HepG2 (cell line): ENCODE measurements around the gene C1orf21. TPM values are rescaled to one million over a fixed set of nuclear protein-coding genes. Genes with fewer than 3 reads are reported as not detected.

Experiments
- DMAP1 ChIP-seq: IDR thresholded peaks from 2 replicates; pipeline ENCODE4 v1.6.1; 2016
- IRF2 ChIP-seq: IDR thresholded peaks from 2 replicates; pipeline ENCODE4 v1.6.1; 2018; ENCODE audit warnings: missing genetic modification reagents, missing compliant biosample characterization
- ISL2 ChIP-seq: sonication (generic); formaldehyde crosslinking; IDR thresholded peaks from 2 replicates; pipeline ENCODE4 v1.5.0; 2020; ENCODE audit warnings: missing genetic modification reagents
- JARID2 ChIP-seq: sonication (generic); formaldehyde crosslinking; IDR thresholded peaks from 2 replicates; pipeline ENCODE4 v1.8.1; 2023; ENCODE audit warnings: missing genetic modification reagents, inconsistent platforms; ENCODE audit not compliant: insufficient replicate concordance
- KLF9 ChIP-seq: IDR thresholded peaks from 2 replicates; pipeline ENCODE4 v1.6.1; 2016; ENCODE audit warnings: low read depth
- NR1H2 ChIP-seq: sonication (generic); formaldehyde crosslinking; IDR thresholded peaks from 2 replicates; pipeline ENCODE4 v1.8.1; 2022; ENCODE audit warnings: low read depth, missing genetic modification reagents, borderline replicate concordance
- PITX1 ChIP-seq: sonication (generic); formaldehyde crosslinking; IDR thresholded peaks from 2 replicates; pipeline ENCODE4 v1.5.1; 2020; ENCODE audit warnings: mild to moderate bottlenecking, missing genetic modification reagents
- POGK ChIP-seq: sonication (generic); formaldehyde crosslinking; conservative IDR thresholded peaks from 2 replicates; pipeline ENCODE4 v1.8.0; 2022; ENCODE audit warnings: mild to moderate bottlenecking, moderate library complexity, missing genetic modification reagents
- RAD21 ChIP-seq: fragments of 450-650 bp; formaldehyde crosslinking; IDR thresholded peaks from 2 replicates; pipeline ENCODE4 v1.5.0; 2020; ENCODE audit warnings: mild to moderate bottlenecking
- RORA ChIP-seq: sonication (generic); formaldehyde crosslinking; IDR thresholded peaks from 2 replicates; pipeline ENCODE4 v1.5.0; 2020; ENCODE audit warnings: mild to moderate bottlenecking, missing genetic modification reagents, moderate library complexity
- SIN3B ChIP-seq: fragments of 150-350 bp; IDR thresholded peaks from 2 replicates; pipeline ENCODE4 v1.6.1; 2014; ENCODE audit warnings: low read length
- SIX1 ChIP-seq: sonication (generic); formaldehyde crosslinking; IDR thresholded peaks from 2 replicates; pipeline ENCODE4 v1.4.0; 2020; ENCODE audit warnings: missing genetic modification reagents, borderline replicate concordance
- TOPORS ChIP-seq: sonication (generic); formaldehyde crosslinking; IDR thresholded peaks from 2 replicates; pipeline ENCODE4 v1.8.0; 2023; ENCODE audit warnings: mild to moderate bottlenecking, missing genetic modification reagents
- XRCC5 ChIP-seq: fragments of 200-400 bp; formaldehyde crosslinking; optimal IDR thresholded peaks from 2 replicates; pipeline ENCODE3; 2017; ENCODE audit warnings: mild to moderate bottlenecking, low read length
- ZBTB21 ChIP-seq: sonication (generic); formaldehyde crosslinking; IDR thresholded peaks from 2 replicates; pipeline ENCODE4 v1.4.0; 2020; ENCODE audit warnings: missing genetic modification reagents
- ZBTB3 ChIP-seq: sonication (generic); formaldehyde crosslinking; IDR thresholded peaks from 2 replicates; pipeline ENCODE4 v1.4.0; 2020; ENCODE audit warnings: low read depth, mild to moderate bottlenecking, moderate library complexity, missing genetic modification reagents, borderline replicate concordance
- ZNF17 ChIP-seq: sonication (generic); formaldehyde crosslinking; IDR thresholded peaks from 2 replicates; pipeline ENCODE4 v1.5.0; 2020; ENCODE audit warnings: mild to moderate bottlenecking, missing genetic modification reagents
- ZNF234 ChIP-seq: sonication (generic); formaldehyde crosslinking; conservative IDR thresholded peaks from 2 replicates; pipeline ENCODE4 v1.5.1; 2020; ENCODE audit warnings: mild to moderate bottlenecking, missing genetic modification reagents
- ZNF577 ChIP-seq: sonication (generic); formaldehyde crosslinking; IDR thresholded peaks from 2 replicates; pipeline ENCODE4 v1.4.0; 2020; ENCODE audit warnings: mild to moderate bottlenecking, low read depth, missing genetic modification reagents, borderline replicate concordance
- ZNF724P ChIP-seq: sonication (generic); formaldehyde crosslinking; IDR thresholded peaks from 2 replicates; pipeline ENCODE4 v1.8.0; 2022; ENCODE audit warnings: missing genetic modification reagents, borderline replicate concordance
- ZNF790 ChIP-seq: sonication (generic); formaldehyde crosslinking; IDR thresholded peaks from 2 replicates; pipeline ENCODE4 v1.8.0; 2022; ENCODE audit warnings: missing genetic modification reagents, mild to moderate bottlenecking, borderline replicate concordance
- ZNF800 ChIP-seq: sonication (generic); formaldehyde crosslinking; IDR thresholded peaks from 2 replicates; pipeline ENCODE4 v1.4.0; 2020; ENCODE audit warnings: missing genetic modification reagents
- ZNF850 ChIP-seq: sonication (generic); formaldehyde crosslinking; conservative IDR thresholded peaks from 2 replicates; pipeline ENCODE4 v1.9.0; 2021; ENCODE audit warnings: mild to moderate bottlenecking, missing genetic modification reagents
- polyA plus RNA-seq, 8 experiments: library from polyadenylated mRNA; depleted of rRNA in 3 of 8; stranded (reverse) in 7 of 8; unstranded in 1 of 8; fragments of >200 nt; fragmentation: Illumina TruSeq in 4 of 8; extraction: Trizol in 4 of 8; gene quantifications; 2 replicates each; pipeline versions ENCODE4 v1.2.1 to v1.2.3, GENCODE V29; 2011 to 2016; ENCODE audit warnings: low read depth in 4 of 8, missing spikeins in 1 of 8, mixed read lengths in 1 of 8; ENCODE audit not compliant: insufficient read depth in 1 of 8
- total RNA-seq, 5 experiments: library from RNA; depleted of rRNA; stranded (reverse); fragments of >200 nt; fragmentation: Illumina TruSeq; extraction: Trizol; gene quantifications; 2 replicates each; pipeline ENCODE4 v1.2.3, GENCODE V29; 2016; ENCODE audit warnings: low read depth in 1 of 5
- TF ChIP-seq, protein P1 (sequence below): sonication (generic); formaldehyde crosslinking; IDR thresholded peaks from 2 replicates; pipeline ENCODE4 v1.5.0; 2020; ENCODE audit warnings: mild to moderate bottlenecking, missing genetic modification reagents, moderate library complexity
- TF ChIP-seq, protein P2 (sequence below): sonication (generic); IDR thresholded peaks from 2 replicates; pipeline ENCODE4 v1.6.1; 2016; ENCODE audit warnings: low read depth, borderline replicate concordance
- TF ChIP-seq, protein P3 (sequence below): sonication (generic); formaldehyde crosslinking; IDR thresholded peaks from 2 replicates; pipeline ENCODE4 v1.8.0; 2022; ENCODE audit warnings: missing genetic modification reagents, low read depth, mild to moderate bottlenecking, borderline replicate concordance

C1orf21 gene
- total and polyA plus RNA-seq, 2 of the 13 experiments (the other 11 are each of a cell fraction or from before 2014, with no cell fraction given), result not detected

GRCh38 chr1:184664042-184664660 is 277.3 kb downstream of the C1orf21 start (continued):
- TF ChIP-seq, protein P1, sequence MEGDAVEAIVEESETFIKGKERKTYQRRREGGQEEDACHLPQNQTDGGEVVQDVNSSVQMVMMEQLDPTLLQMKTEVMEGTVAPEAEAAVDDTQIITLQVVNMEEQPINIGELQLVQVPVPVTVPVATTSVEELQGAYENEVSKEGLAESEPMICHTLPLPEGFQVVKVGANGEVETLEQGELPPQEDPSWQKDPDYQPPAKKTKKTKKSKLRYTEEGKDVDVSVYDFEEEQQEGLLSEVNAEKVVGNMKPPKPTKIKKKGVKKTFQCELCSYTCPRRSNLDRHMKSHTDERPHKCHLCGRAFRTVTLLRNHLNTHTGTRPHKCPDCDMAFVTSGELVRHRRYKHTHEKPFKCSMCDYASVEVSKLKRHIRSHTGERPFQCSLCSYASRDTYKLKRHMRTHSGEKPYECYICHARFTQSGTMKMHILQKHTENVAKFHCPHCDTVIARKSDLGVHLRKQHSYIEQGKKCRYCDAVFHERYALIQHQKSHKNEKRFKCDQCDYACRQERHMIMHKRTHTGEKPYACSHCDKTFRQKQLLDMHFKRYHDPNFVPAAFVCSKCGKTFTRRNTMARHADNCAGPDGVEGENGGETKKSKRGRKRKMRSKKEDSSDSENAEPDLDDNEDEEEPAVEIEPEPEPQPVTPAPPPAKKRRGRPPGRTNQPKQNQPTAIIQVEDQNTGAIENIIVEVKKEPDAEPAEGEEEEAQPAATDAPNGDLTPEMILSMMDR, result peak; percentile 89
- no peak for TF ChIP-seq IRF2 (CRISPR knock-in tag)
- TF ChIP-seq NR1H2, result no peak
- TF ChIP-seq ZNF724P (CRISPR knock-in tag), result no peak
- TF ChIP-seq ZNF234, result no peak
- TF ChIP-seq ZNF850 (CRISPR knock-in tag), result no peak
- no peak for TF ChIP-seq ZNF790
- TF ChIP-seq ZBTB3, result no peak
- TF ChIP-seq RAD21 (CRISPR knock-in tag), result peak; percentile 79
- no peak for TF ChIP-seq ZNF17 (CRISPR knock-in tag)
- TF ChIP-seq KLF9 (CRISPR knock-in tag), result no peak
- no peak for TF ChIP-seq ZBTB21
- TF ChIP-seq XRCC5, result no peak
- TF ChIP-seq SIN3B, result no peak
- no peak for TF ChIP-seq ZNF577 (CRISPR knock-in tag)
- no peak for TF ChIP-seq PITX1 (CRISPR knock-in tag)
- TF ChIP-seq, protein P2, sequence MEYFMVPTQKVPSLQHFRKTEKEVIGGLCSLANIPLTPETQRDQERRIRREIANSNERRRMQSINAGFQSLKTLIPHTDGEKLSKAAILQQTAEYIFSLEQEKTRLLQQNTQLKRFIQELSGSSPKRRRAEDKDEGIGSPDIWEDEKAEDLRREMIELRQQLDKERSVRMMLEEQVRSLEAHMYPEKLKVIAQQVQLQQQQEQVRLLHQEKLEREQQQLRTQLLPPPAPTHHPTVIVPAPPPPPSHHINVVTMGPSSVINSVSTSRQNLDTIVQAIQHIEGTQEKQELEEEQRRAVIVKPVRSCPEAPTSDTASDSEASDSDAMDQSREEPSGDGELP, result no peak
- TF ChIP-seq ISL2 (CRISPR knock-in tag), result no peak
- no peak for TF ChIP-seq ZNF800 (CRISPR knock-in tag)
- no peak for TF ChIP-seq RORA
- TF ChIP-seq POGK (CRISPR knock-in tag), result 0 out of 2 replicates have a peak, but pooled peaks have one; percentile 31
- TF ChIP-seq DMAP1 (CRISPR knock-in tag), result no peak
- no peak for TF ChIP-seq JARID2 (CRISPR knock-in tag)
- TF ChIP-seq, protein P3, sequence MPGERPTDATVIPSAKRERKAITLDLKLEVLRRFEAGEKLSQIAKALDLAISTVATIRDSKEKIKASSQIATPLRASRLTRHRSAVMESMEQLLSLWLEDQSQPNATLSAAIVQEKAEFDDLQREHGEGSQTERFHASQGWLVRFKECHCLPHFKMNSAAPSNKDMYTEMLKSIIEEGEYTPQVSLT, result no peak
- no peak for TF ChIP-seq SIX1
- no peak for TF ChIP-seq TOPORS (CRISPR knock-in tag)
